RWPE1 (cell line): Measurements from ENCODE around the gene CXCR6.

Experiments
- CTCF ChIA-PET: fragments of 350-600 bp; sonication (Branson Sonifier 250); formaldehyde crosslinking; extraction: SDS; loops from one replicate; lab custom pipeline; 2021; lab: Yijun Ruan, JAX
- POLR2A ChIA-PET: fragments of 400-600 bp; formaldehyde crosslinking; extraction: SDS; loops from one replicate; lab custom pipeline; 2020; ENCODE audit warnings: antibody characterized with exemption; ENCODE audit not compliant: low non-redundant PET; lab: Yijun Ruan, JAX
- DNase-seq: peaks from one replicate; pipeline ENCODE4 v3.0.0; 2012; ENCODE audit warnings: low spot score
- H3K27ac ChIP-seq: fragments of 450-650 bp; 2 replicates; pipeline ENCODE4 v1.5.1; 2017
- CTCF ChIP-seq: fragments of 450-650 bp; conservative IDR thresholded peaks from 2 replicates; pipeline ENCODE4 v1.5.1; 2017; ENCODE audit warnings: low read depth, mild to moderate bottlenecking

CXCR6 gene

DNA sequence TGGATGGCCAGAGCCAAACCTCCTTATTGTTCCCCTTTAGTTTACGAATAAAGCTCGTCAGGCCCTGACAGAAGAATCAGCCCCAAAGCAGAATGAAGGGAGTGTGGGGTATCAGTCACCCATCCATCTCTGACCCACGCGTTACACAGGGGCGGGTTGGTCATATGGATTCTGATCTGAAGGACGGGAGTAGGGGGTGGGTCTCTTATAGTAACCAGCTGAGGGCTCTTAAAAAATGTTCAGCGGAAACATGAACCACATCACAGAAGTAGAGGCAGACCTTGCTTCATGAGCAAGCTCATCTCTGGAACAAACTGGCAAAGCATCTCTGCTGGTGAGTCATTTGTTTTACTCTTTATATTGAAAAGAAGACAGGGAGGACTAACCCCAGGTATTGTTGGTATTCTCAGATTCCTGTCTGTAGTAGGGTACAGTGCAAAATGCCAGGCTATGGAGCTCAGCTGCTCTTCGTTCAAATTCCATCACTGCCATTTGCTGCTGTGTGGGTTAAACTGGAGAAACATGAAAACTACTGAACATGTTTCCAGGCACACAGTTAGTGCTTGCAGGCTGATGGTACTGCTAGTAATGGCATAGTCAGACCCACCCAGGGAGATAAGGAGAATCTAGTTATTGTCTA is at the start of gene CXCR6:
Gene CXCR6 (plus strand): TSS at position 258 of the 640 bp plus-strand sequence. CDS start 3,018 bp downstream, outside the sequence.
- no peak for DNase-seq
- CTCF ChIA-PET: no interaction called here
- TF ChIP-seq CTCF: no peak
- POLR2A ChIA-PET: no interaction called here
- no peak within 1 kb of the TSS for H3K27ac ChIP-seq

DNA sequence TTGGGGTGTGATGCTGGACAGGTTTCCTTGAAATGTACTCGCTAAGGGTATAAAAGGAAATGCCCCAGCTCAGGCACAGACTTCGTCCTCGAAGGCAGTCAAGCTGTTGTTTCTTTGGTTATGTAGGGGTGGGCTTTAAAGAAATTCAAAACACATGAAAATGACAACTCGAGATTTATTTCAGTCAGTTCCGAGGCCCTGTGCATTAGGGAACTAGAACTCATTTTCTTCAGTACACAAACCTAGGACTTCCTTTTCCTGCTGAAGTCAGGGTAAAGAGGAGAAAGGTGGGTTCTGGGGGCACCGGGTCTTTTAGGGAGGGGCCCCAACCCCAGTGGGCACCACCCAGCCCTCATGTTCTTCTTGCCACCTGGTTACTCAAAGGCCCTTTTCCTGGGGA is 49.2 kb upstream of the CXCR6 start:
- DNase-seq: no peak
- TF ChIP-seq CTCF: no peak
- ChIA-PET CTCF (no interaction called here), POLR2A (no interaction called here)
- H3K27ac ChIP-seq: no peak overlapping the region

DNA sequence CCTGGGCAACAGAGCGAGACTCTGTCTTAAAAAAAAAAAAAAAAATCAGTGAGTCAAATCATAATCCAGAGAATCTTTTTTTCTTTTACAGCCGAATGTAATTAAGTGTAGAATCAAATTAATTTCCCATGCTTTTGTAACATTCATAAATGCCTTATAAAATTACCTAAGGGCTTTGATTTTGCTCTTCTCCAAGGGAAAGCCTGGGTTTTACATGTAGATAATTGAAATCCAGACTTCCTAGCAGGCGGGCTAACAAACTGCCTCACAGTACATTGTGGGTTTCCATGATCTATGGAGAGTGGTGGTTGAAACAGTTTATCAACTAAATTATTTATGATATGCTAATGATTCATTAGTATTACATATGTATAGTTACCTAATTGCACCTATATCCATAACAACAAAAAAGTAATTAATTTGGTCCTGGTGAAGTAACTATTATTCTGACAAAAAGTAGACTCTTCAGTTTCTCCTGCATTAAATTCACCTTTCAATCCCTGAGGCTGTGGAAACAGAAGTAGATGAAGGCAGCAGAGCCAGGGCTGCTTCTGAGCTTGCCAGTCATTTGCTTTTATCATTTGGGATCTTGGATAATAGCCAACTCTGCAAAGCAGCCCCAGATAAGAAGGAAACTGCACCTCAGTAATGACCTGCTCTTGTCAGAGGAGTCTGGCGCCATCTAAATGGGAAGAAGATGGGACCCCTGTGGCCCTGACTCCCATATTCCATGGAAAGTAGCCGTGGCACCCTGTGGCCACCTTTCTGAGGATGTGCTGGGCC is 47.4 kb upstream of the CXCR6 start:
- DNase-seq: no peak
- TF ChIP-seq CTCF: no peak
- peak overlapping the region; percentile 75 for H3K27ac ChIP-seq
- ChIA-PET POLR2A (no interaction called here), CTCF (interaction anchor here (1.0 kb wide), 1 partner anchor 33 kb away, joined by 3 read pairs; no protein-coding TSS in a partner anchor)

DNA sequence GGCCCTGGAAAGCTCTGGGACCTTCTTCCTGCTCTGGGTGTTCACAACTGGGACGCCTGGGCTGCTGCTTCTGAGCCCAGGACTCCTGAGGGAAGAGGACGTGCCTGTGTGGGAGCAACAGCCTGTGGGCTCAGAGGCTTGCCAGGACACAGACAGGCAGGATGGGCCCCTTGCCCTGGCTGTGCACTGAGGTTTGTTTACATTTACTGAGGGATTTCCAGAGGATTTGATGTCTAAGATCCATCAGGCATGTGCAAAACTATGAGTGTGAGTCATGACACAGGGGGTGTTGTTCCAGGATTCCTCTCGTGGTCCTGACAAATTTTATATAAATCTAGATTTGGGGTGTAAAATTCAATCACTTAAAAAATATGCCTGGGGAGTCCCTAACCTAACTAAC is 46.3 kb upstream of the CXCR6 start:
- ChIA-PET CTCF (no interaction called here), POLR2A (no interaction called here)
- DNase-seq: no peak
- peak overlapping the region; percentile 75 for H3K27ac ChIP-seq
- TF ChIP-seq CTCF: no peak

- TF ChIP-seq CTCF: no peak
- ChIA-PET POLR2A (no interaction called here), CTCF (no interaction called here)
- no peak overlapping the region for H3K27ac ChIP-seq
- no peak for DNase-seq
Measured at GRCh38 chr3:45904931-45905330, 38.3 kb upstream of the CXCR6 start.

DNA sequence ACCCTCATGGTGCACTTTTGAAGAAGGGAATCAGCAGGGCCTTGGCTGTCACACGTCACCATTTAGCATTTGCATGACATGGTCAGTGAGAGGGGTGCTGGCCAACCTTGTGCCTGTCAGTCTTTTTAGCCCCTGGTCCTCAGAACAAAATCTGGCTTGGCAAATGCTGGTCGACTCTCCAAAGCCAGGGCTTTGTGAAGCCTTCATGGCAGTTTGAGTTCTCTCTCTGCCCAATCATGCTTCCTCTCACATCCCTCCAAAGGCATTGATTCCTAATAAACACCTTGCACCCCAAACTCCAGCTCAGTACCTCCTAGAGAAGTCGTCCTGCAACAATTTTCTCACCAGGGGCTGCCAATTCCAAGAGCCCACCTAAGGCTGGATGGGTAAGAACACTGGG is 37.5 kb upstream of the CXCR6 start:
- DNase-seq: no peak
- TF ChIP-seq CTCF: no peak
- H3K27ac ChIP-seq: no peak overlapping the region
- POLR2A ChIA-PET: no interaction called here
- CTCF ChIA-PET: no interaction called here
